Keratinocyte (primary cell): ENCODE data around the gene PDE11A. TPM values are rescaled to one million over a fixed set of nuclear protein-coding genes. Genes with fewer than 3 reads are reported as not detected.

ENCODE experiments used
- DNase-seq: peaks from one replicate; pipeline ENCODE4 v3.0.0-alpha.2; 2011; ENCODE audit warnings: low read depth, missing footprints, low spot score
- FAIRE-seq: peaks from 2 replicates; lab custom pipeline; 2011; peaks lifted over from hg19 to GRCh38; lab: Jason Lieb, UNC
- H2AFZ ChIP-seq: 2 replicates; pipeline ENCODE4 v1.6.0; 2012; ENCODE audit warnings: low read length, control low read depth, inconsistent platforms; ENCODE audit not compliant: control insufficient read depth
- H3K27ac ChIP-seq: 2 replicates; pipeline ENCODE4 v1.5.1; 2011; ENCODE audit warnings: low read length; ENCODE audit not compliant: control insufficient read depth, insufficient read depth
- H3K27me3 ChIP-seq: 3 replicates; pipeline ENCODE4 v1.6.0; 2011; ENCODE audit warnings: low read length; ENCODE audit not compliant: control insufficient read depth, insufficient read depth; ENCODE audit errors: extremely low read depth
- H3K36me3 ChIP-seq, 2 experiments: 2 replicates in 1 of 2; 3 replicates in 1 of 2; pipeline ENCODE4 v1.5.1; 2011; ENCODE audit warnings: low read length in 2 of 2, mild to moderate bottlenecking in 1 of 2; ENCODE audit not compliant: control insufficient read depth in 2 of 2, insufficient read depth in 2 of 2; ENCODE audit errors: extremely low read depth in 1 of 2
- H3K4me1 ChIP-seq: 3 replicates; pipeline ENCODE4 v1.5.1; 2011; ENCODE audit warnings: low read length; ENCODE audit not compliant: control insufficient read depth, insufficient read depth; ENCODE audit errors: extremely low read depth
- H3K4me2 ChIP-seq: 3 replicates; pipeline ENCODE4 v1.6.0; 2011; ENCODE audit warnings: low read depth, low read length; ENCODE audit not compliant: control insufficient read depth, insufficient read depth; ENCODE audit errors: extremely low read depth
- H3K4me3 ChIP-seq, 3 experiments: fragments of 200-600 bp in 1 of 3; sonication (generic) in 1 of 3; 2 replicates in 2 of 3; 3 replicates in 1 of 3; pipeline ENCODE4 v1.5.1; 2011 to 2016; ENCODE audit warnings: low read length in 3 of 3, mild to moderate bottlenecking in 3 of 3, control low read depth in 2 of 3, inconsistent platforms in 1 of 3, low read depth in 1 of 3, mixed read lengths in 1 of 3, mixed run types in 1 of 3, moderate library complexity in 1 of 3; ENCODE audit not compliant: control insufficient read depth in 2 of 3, insufficient read depth in 2 of 3; ENCODE audit errors: extremely low read depth in 1 of 3
- H3K79me2 ChIP-seq: 2 replicates; pipeline ENCODE4 v1.6.0; 2012; ENCODE audit warnings: low read length; ENCODE audit not compliant: control insufficient read depth, insufficient read depth
- H3K9ac ChIP-seq: 3 replicates; pipeline ENCODE4 v1.6.0; 2011; ENCODE audit warnings: low read length; ENCODE audit not compliant: control insufficient read depth, insufficient read depth; ENCODE audit errors: extremely low read depth
- H3K9me1 ChIP-seq: 3 replicates; pipeline ENCODE4 v1.6.0; 2011; ENCODE audit warnings: low read length; ENCODE audit not compliant: control insufficient read depth, insufficient read depth; ENCODE audit errors: extremely low read depth
- H3K9me3 ChIP-seq: 2 replicates; pipeline ENCODE4 v1.5.1; 2012; ENCODE audit warnings: low read depth, low read length; ENCODE audit not compliant: control insufficient read depth
- H4K20me1 ChIP-seq: 3 replicates; pipeline ENCODE4 v1.6.0; 2011; ENCODE audit warnings: low read length; ENCODE audit not compliant: control insufficient read depth, insufficient read depth; ENCODE audit errors: extremely low read depth
- CTCF ChIP-seq, 3 experiments: IDR thresholded peaks in 1 of 3; conservative IDR thresholded peaks in 1 of 3; optimal IDR thresholded peaks in 1 of 3; 2 replicates in 2 of 3; 3 replicates in 1 of 3; pipeline versions ENCODE3 to v1.5.1; 2011; ENCODE audit warnings: low read length in 3 of 3, mild to moderate bottlenecking in 3 of 3, moderate library complexity in 2 of 3, control low read depth in 1 of 3, inconsistent platforms in 1 of 3; ENCODE audit not compliant: insufficient read depth in 2 of 3; ENCODE audit errors: extremely low read depth in 1 of 3
- EZH2 ChIP-seq: IDR thresholded peaks from one replicate; pipeline ENCODE4 v1.6.1; 2012; ENCODE audit warnings: inconsistent platforms, mild to moderate bottlenecking, low read length, moderate library complexity
- dilution Hi-C: fragments of 300-500 bp; cut with MboI; formaldehyde crosslinking; loops from one replicate; pipeline ENCODE4 v1.7.0; 2020; ENCODE audit warnings: low sequenced_read_pairs; ENCODE audit not compliant: extremely low pct_ligation_motif_present
- polyA plus RNA-seq, 5 experiments: library from polyadenylated mRNA; depleted of rRNA in 3 of 5; stranded (reverse) in 3 of 5; stranded (forward) in 1 of 5; unstranded in 1 of 5; fragments of >200 nt; gene quantifications; 1 replicate in 1 of 5; 2 replicates in 3 of 5; 3 replicates in 1 of 5; pipeline versions ENCODE4 v1.2.1 to v1.2.3, GENCODE V29; 2011 to 2012; ENCODE audit warnings: missing spikeins in 2 of 5, low read depth in 1 of 5, low replicate concordance in 1 of 5

The PDE11A gene
- polyA plus RNA-seq, 1 donor (not counting 4 experiments of a cell fraction or from before 2014, with no cell fraction given) = 0.01 TPM

- Histone ChIP-seq H3K9ac (no peak overlapping the region), H3K4me1 (peaks cover 10% of the 10 kb centered on the region), H3K4me2 (no peak overlapping the region), H3K36me3 (no peaks in the 10 kb centered on the region), H3K9me3 (no peaks in the 10 kb centered on the region), H4K20me1 (no peaks in the 10 kb centered on the region), H3K27me3 (no peaks in the 10 kb centered on the region), H3K27ac (no peak overlapping the region), H3K9me1 (no peaks in the 10 kb centered on the region), H3K4me3 (no peak overlapping the region), H3K79me2 (no peaks in the 10 kb centered on the region), H2AFZ (no peak overlapping the region)
- no peak for DNase-seq
- no peak for FAIRE-seq
- TF ChIP-seq EZH2 = no peak
- TF ChIP-seq CTCF (optimal IDR thresholded peaks at IDR 0.05 in 1 of 3, IDR thresholded peaks at IDR 0.05 in 1 of 3, conservative IDR thresholded peaks at IDR 0.05 in 1 of 3; ENCODE audit: extremely low read depth in 1 of 3, insufficient read depth in 2 of 3, low read length in 3 of 3) = no peak
- dilution Hi-C loops = no loop called here
Observed at GRCh38 chr2:177778472-177778871, 294.1 kb downstream of the PDE11A start.

- H3K9me1 ChIP-seq = no peaks in the 10 kb centered on the region
- H3K4me2 ChIP-seq = no peak overlapping the region
- H3K4me1 ChIP-seq = peaks cover 5% of the 10 kb centered on the region
- H3K36me3 ChIP-seq = no peaks in the 10 kb centered on the region
- DNase-seq = no peak
- dilution Hi-C loops = no loop called here
- H3K9ac ChIP-seq = no peak overlapping the region
- no peaks in the 10 kb centered on the region for H3K79me2 ChIP-seq
- no peak overlapping the region for H3K4me3 ChIP-seq
- FAIRE-seq = no peak
- no peak overlapping the region for H2AFZ ChIP-seq
- no peak overlapping the region for H3K27ac ChIP-seq
- no peaks in the 10 kb centered on the region for H3K27me3 ChIP-seq
- TF ChIP-seq CTCF (optimal IDR thresholded peaks at IDR 0.05 in 1 of 3, IDR thresholded peaks at IDR 0.05 in 1 of 3, conservative IDR thresholded peaks at IDR 0.05 in 1 of 3; ENCODE audit: extremely low read depth in 1 of 3, insufficient read depth in 2 of 3, low read length in 3 of 3) = peak in 1 of 3 experiments; percentile 30
- no peak for TF ChIP-seq EZH2
- H4K20me1 ChIP-seq = no peaks in the 10 kb centered on the region
- no peaks in the 10 kb centered on the region for H3K9me3 ChIP-seq
Observed at GRCh38 chr2:177772529-177772928, 300.0 kb downstream of the PDE11A start.
